Nephron progenitor cell (in vitro differentiated cells): ENCODE measurements around the gene SPRED1.
A peak's percentile ranks its signal among the peaks of the same experiment; 100 is the strongest.

Experiments
- DNase-seq: peaks from one replicate; pipeline ENCODE4 v3.0.0; 2021
- H3K27ac Mint-ChIP-seq: 2 replicates; pipeline ENCODE4 v1.8.0; 2021; ENCODE audit warnings: mild to moderate bottlenecking, moderate library complexity, mixed read lengths
- H3K27me3 Mint-ChIP-seq: 2 replicates; pipeline ENCODE4 v1.8.0; 2021; ENCODE audit warnings: mild to moderate bottlenecking, low read depth, mixed read lengths; ENCODE audit not compliant: poor library complexity
- H3K36me3 Mint-ChIP-seq: 2 replicates; pipeline ENCODE4 v1.8.0; 2021; ENCODE audit warnings: low read depth, mixed read lengths
- H3K4me1 Mint-ChIP-seq: 2 replicates; pipeline ENCODE4 v1.8.0; 2021; ENCODE audit warnings: mixed read lengths
- H3K4me3 Mint-ChIP-seq: 2 replicates; pipeline ENCODE4 v1.8.0; 2021; ENCODE audit warnings: mild to moderate bottlenecking, moderate library complexity, mixed read lengths
- H3K9me3 Mint-ChIP-seq: 2 replicates; pipeline ENCODE4 v1.8.0; 2021; ENCODE audit warnings: mild to moderate bottlenecking, moderate library complexity, mixed read lengths
- CTCF ChIP-seq: fragments of 200-600 bp; sonication (generic); IDR thresholded peaks from 2 replicates; pipeline ENCODE4 v1.5.0; 2021; ENCODE audit warnings: antibody characterized with exemption

SPRED1 gene

DNA sequence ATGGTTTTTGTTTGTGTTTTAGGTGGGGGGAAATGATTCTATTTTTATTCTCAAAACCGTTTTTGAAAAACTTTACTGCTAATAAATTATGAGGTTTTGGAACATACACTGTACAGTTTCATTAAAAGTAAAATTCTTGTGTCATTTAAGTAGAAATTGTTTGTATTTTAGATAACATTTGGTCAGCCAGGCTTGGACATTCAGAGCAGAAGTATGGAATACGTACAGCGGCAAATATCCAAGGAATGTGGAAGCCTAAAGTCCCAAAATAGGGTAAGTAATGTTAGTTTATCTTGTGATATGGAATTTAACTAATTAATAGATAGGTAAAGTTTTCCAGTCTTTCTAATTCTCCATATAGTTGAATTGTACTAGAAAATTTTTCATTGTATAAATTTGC is 96.6 kb downstream of the SPRED1 start:
- H3K9me3 Mint-ChIP-seq, result no peaks in the 10 kb centered on the region
- DNase-seq, result no peak
- peaks cover 55% of the 10 kb centered on the region for H3K36me3 Mint-ChIP-seq
- no peaks in the 10 kb centered on the region for H3K27me3 Mint-ChIP-seq
- H3K4me3 Mint-ChIP-seq, result no peak overlapping the region
- H3K4me1 Mint-ChIP-seq, result no peaks in the 10 kb centered on the region
- no peak overlapping the region for H3K27ac Mint-ChIP-seq
- no peak for TF ChIP-seq CTCF

- Mint-ChIP-seq H3K27me3 (no peaks in the 10 kb centered on the region), H3K27ac (no peak overlapping the region), H3K36me3 (peaks cover 45% of the 10 kb centered on the region), H3K4me3 (no peak overlapping the region), H3K4me1 (no peaks in the 10 kb centered on the region), H3K9me3 (no peaks in the 10 kb centered on the region)
- DNase-seq, result no peak
- no peak for TF ChIP-seq CTCF
Observed at GRCh38 chr15:38351466-38351865, 98.8 kb downstream of the SPRED1 start.

DNA sequence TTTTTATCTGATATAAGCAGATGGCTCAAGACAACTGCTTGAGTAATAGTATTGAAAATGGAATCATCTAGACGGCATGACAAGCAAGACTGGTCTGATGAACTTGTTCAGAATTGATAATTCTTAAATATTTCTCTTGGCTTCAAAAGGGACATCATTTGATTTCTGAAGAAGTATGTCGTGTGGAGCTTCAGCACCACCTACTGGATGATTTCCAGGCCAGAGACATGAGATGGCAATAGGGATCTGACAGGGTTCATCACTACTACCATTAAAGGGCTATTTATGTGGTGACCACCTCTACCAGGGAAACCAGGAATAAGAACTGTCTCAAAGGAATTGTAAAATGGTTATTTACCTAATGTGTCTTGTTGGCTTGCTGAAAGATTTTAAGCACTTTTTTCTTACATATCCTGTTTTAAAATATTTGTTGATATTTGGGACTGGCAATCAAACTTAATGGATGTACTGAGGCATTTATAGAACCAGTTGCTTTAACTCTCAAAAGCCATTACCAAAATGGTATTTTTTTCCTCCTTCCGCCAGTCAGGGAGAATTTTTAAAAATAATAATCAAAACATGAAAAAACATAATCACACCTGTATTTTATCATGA is 101.8 kb downstream of the SPRED1 start:
- Mint-ChIP-seq H3K4me1 (no peaks in the 10 kb centered on the region), H3K9me3 (no peaks in the 10 kb centered on the region), H3K36me3 (peaks cover 25% of the 10 kb centered on the region), H3K27me3 (no peaks in the 10 kb centered on the region), H3K4me3 (no peak overlapping the region), H3K27ac (no peak overlapping the region)
- TF ChIP-seq CTCF, result peak; percentile 69
- DNase-seq, result peak; percentile 40

DNA sequence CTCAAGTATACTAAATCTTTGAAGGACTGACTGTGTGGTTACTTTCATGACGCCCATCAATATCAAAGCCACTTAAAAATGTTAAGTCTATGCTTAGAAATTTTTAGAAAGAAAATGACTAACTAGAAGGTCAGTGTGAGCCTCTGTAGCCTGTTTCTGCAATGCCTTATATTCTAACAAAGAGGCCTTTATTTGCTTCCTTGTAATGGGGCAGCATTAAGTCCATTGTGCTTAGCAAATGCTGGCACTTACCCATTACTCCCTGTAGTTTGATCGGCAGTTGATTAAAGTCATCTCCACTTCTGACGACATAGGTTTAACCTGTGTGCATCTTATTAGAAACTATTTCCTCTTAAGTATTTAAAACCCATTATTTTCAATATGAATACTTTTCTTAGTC is 109.7 kb downstream of the SPRED1 start:
- H3K9me3 Mint-ChIP-seq, result peaks cover 7% of the 10 kb centered on the region
- H3K27me3 Mint-ChIP-seq, result no peaks in the 10 kb centered on the region
- H3K4me3 Mint-ChIP-seq, result no peak overlapping the region
- no peak for TF ChIP-seq CTCF
- DNase-seq, result no peak
- H3K27ac Mint-ChIP-seq, result no peak overlapping the region
- H3K36me3 Mint-ChIP-seq, result no peaks in the 10 kb centered on the region
- peaks cover 7% of the 10 kb centered on the region for H3K4me1 Mint-ChIP-seq

DNA sequence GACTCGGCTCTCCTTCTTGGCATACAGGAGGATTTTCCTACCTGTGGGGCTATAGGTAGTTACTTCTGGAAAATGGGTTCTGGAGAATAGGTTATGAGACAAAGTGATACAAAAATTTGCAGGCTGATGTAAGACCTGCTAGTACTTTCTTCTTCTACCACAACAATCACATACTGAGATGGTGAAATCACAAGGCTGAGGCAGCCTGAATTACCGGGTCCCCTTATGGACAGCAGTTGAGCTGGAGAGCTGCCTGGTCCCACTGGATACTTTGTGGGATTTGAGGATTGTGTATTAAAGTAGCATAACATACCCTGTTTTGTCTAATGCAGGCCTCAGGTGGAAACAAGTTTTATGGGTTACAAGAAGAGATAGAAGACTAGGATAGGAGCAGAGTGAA is 114.8 kb downstream of the SPRED1 start:
- Mint-ChIP-seq H3K27ac (no peak overlapping the region), H3K27me3 (no peaks in the 10 kb centered on the region), H3K9me3 (peaks cover 4% of the 10 kb centered on the region), H3K4me3 (no peak overlapping the region), H3K4me1 (no peaks in the 10 kb centered on the region), H3K36me3 (no peaks in the 10 kb centered on the region)
- TF ChIP-seq CTCF, result no peak
- no peak for DNase-seq

DNA sequence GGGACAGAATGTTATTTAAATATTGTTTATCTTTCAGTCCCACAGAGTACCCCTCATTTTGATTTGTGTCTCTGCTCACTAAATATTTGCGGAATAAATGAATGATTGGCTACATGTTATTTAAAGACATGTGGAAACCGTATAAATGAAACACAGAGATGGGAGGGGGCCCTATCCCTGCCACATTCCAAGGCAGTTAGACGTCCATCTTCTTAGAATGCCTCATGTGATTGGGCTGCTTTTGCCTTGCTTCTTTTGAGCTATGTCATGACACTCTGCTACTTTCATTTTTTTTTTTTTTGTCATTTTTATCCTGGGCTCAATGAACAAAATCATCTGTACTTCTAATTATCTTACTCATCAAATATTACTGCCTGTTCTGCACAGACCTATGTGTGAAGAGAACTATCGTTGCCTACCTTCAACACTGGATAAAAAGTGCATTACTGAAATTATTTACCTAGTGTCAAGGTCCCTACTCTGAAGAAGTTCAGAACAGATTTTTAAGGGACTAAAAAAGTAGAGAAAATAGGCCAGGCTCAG is 117.4 kb downstream of the SPRED1 start:
- no peak for DNase-seq
- H3K9me3 Mint-ChIP-seq, result no peaks in the 10 kb centered on the region
- no peak for TF ChIP-seq CTCF
- no peaks in the 10 kb centered on the region for H3K27me3 Mint-ChIP-seq
- peaks cover 4% of the 10 kb centered on the region for H3K4me1 Mint-ChIP-seq
- no peak overlapping the region for H3K27ac Mint-ChIP-seq
- H3K36me3 Mint-ChIP-seq, result no peaks in the 10 kb centered on the region
- no peak overlapping the region for H3K4me3 Mint-ChIP-seq
